ENCODE results near the gene CACNA1G.

- TF ChIP-seq CTCF (IDR thresholded peaks at IDR 0.05) (no peak), POLR2AphosphoS5 (IDR thresholded peaks at IDR 0.05) (no peak), POLR2A (IDR thresholded peaks at IDR 0.05) (no peak)
Measured at GRCh38 chr17:50520483-50520882, 40.0 kb upstream of the CACNA1G start.

Data from gastroesophageal sphincter (tissue), 3 donors.